GM21619 (cell line): ENCODE data around the gene RERE.

Experiments
- ATAC-seq: cut with Tn5 transposase; IDR thresholded peaks from one replicate; pipeline ENCODE4 v1.9.1; 2021; ENCODE audit not compliant: unreplicated experiment

Gene RERE

GRCh38 chr1:8560035-8560434 lies 257.4 kb downstream of the RERE start:
- no peak for ATAC-seq

DNA sequence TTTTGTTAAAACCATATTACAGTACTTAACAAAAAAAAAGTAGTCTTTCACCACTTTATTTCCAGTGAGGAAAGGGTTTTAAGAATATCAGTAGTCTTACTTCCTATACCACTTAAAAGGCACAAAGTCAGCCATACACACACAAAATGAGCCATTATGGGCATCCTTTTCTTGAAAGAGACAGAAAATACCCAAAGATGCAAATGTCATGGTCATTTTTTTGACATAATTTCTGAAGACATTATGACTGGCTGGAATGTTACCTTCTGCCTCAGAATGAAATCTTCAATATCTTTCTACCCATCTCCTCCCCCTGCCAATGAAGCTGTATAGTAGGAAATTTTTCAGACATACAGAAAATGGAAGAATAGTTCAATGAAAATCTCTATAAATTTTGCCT lies 261.9 kb downstream of the RERE start:
- ATAC-seq, result no peak

- no peak for ATAC-seq
Measured at GRCh38 chr1:8554956-8555534, 262.4 kb downstream of the RERE start.

- ATAC-seq, result no peak
Measured at GRCh38 chr1:8552820-8553397, 264.5 kb downstream of the RERE start.

DNA sequence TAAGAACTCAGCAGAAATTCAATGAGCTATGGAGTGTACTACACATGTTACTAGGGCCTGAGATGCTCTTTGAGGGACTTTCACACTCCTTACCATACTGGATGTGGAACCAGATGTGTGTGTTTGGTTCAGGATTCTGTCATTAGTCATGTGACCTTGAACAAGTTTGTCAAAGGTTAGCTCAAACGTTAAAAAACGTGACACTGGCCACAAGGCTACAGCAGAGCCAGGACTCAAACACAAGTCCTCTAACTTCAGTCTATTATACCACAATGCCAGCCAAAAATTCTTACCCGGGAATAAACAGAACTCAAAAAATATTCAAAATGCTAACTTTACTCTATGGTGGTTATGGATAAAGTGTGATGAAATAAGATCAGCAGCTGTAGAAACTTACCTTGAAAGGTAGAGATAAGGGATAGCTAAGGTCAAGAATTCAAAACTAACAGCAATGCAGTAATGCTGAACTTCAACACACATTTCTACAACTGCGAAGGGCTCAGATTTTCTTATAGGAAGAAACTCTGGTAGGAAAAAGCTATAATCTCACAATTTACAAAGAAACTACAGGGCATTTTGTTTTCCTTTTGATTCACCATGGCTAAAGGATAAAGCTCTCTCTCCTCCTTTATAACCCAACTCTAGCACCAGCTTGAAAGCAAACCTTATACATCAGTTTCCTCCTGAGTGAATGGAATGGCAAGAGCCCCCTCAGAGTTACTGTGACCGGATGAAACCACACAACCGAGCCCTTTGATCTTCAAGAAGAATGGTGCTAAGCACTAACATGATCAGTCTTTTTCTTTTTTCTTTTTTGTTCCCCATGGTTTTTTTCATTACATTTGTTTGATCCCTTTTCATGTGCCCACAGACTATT lies 265.6 kb downstream of the RERE start:
- no peak for ATAC-seq

DNA sequence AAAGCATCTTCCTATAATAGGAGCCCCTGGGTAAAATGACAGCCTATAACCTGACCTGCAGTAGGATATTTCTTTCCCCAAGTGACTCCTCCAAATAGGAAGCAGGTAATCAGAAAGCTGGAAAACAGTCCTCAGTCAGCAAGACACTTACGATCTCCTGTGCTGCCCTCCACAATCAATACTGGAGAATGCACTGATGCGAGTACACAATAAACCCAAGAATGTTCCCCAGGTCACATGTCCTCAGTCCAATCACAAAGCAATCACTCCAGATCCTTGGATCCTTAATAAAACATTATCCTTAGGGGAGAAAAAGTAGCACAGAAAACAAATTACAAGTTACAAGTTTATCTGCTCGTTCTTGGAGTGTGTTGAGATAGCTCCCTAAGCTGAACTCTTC lies 266.4 kb downstream of the RERE start:
- ATAC-seq, result no peak

DNA sequence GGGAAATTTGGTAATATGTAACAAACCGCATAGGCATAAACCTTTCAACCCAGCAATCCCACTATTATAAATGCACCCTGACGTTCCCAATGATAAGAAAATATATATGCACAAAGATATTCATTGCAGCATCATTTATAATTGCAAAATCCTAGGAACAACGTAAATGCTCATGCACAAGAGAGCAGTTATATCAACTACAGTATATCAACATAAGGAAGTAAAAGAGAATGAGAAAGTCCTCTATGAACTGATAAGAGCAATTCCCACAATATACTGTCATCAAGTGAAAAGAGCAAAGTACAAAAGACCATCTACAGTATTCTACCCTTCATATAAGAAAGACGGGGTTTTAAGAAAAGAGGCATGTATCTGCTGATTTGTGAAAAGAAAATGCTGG lies 269.6 kb downstream of the RERE start:
- ATAC-seq, result no peak

- ATAC-seq, result no peak
Measured at GRCh38 chr1:8545078-8545477, 272.4 kb downstream of the RERE start.

DNA sequence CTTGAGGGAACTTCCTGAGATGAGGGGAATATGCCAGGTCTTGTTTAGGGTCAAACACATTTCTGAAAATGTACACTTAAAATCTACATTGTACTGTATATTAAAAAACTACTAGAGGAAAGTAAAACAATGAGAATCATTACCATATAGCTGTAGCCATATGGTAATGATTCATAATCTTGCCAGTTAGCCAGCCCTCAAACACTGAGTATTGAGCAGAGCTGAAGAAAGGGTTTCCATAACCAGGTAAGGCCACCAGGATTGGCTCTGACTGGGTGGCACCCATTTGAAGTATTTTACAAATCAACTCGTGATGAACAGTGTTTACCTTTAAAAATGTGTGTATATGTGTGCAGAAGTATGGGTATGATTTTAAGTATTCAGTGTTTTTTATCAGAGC lies 272.8 kb downstream of the RERE start:
- no peak for ATAC-seq

GRCh38 chr1:8543965-8544364 lies 273.5 kb downstream of the RERE start:
- no peak for ATAC-seq

GRCh38 chr1:8541961-8542521 lies 275.4 kb downstream of the RERE start:
- no peak for ATAC-seq

DNA sequence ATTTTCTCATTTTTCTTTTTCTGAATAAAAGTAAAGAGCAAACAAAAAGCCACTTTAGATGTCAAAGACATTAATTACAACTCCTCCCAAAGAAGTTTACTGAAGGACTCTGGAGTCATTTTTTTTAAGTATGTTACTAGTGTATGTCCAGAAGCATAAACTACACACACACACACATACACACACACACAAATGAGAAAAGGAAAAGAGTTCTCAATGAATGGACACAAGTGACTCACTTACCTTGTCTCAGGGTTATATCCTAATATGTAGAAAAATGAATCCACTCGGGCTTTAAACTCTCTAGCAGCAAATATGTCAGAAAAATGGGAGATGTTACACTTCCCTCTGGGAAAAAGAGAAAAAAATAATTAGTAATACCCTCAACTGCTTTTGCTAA lies 276.5 kb downstream of the RERE start:
- ATAC-seq, result no peak

DNA sequence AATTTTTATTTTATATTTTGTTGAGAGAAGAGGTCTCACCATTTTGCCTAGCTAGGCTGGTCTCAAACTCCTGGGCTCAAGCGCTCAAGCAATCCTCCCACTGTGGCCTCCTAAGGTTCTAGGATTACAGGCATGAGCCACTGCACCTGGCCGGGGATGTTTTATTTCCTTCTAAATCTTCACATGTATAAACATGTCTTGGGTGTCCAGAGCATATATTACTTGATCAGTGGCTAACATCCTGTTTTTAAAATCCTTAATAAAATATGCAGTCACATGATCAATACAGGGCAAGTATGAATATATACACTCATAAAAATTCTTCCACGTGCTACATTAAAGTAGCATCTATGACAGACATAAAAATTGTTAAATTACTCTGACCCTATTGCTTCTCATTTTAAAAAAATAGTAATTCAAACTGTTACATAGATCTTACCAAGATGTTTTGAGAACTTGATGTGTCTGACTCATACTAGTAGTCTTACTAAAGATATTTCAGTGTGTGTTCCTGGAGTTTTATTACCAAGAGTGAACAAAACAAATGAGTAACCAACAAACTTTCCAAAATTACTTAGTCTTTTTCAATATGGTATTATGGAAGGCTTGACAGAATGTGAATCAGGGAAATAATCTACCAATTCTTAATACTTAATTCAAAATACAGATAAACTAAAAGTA lies 277.0 kb downstream of the RERE start:
- no peak for ATAC-seq

- no peak for ATAC-seq
Measured at GRCh38 chr1:8539683-8540082, 277.8 kb downstream of the RERE start.

DNA sequence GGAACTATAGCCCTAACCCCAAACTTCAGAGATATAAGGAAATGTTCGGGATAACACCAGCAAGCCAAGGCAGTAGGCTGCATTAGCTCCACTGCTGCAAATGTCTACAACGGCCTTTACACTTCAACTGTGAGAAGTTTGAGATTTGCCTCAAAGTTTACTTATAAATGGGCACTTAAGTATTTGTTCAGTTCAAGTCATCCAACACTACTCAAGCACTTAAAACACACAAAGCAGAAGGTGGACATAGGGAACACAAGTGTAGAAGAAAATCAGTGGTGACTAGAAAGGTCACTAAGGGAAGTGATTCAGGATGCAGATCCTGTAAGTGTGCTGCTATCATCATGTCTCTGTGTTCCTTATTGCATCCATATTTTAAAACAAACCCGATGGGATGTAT lies 278.9 kb downstream of the RERE start:
- ATAC-seq, result no peak

- ATAC-seq, result no peak
Measured at GRCh38 chr1:8537991-8538390, 279.4 kb downstream of the RERE start.

DNA sequence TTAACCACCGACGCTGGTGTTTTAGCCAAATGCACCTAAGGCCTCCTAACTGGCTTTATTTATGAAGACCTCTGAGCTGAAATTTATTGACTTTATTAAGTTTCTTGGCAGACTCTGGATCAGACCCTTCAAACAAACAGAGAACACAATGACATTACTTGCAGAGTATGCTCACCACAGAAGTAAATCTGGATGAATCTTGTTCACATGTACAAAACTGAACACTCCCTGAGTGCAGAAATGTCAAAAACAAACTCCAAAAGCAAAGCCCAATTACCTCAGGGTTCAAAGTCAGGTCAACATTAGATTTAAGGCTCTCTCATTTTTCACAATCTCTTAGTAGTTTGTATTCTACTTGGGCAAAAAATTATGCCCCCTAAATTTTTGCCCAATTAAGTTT lies 280.9 kb downstream of the RERE start:
- ATAC-seq, result no peak

- ATAC-seq, result no peak
Measured at GRCh38 chr1:8533907-8534306, 283.5 kb downstream of the RERE start.

DNA sequence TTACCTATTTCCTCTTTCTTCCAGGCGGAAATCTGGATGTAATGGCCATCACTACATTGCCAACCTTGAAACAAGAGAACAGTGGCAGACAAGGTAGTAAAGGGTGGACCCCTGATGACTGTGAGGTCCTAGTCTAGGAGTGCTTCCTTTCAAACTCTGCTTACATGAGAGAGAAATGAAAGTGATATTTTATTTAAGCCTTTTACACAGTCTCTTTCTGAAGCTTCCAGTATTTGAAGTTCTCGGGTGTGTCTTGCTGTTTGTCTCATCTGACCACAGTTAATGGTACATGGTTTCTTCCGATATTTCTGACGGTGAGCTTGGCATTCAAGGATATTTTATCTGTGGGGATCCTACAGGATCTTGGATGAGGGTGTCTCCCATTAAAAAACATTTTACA lies 284.3 kb downstream of the RERE start:
- ATAC-seq, result peak; percentile 83

DNA sequence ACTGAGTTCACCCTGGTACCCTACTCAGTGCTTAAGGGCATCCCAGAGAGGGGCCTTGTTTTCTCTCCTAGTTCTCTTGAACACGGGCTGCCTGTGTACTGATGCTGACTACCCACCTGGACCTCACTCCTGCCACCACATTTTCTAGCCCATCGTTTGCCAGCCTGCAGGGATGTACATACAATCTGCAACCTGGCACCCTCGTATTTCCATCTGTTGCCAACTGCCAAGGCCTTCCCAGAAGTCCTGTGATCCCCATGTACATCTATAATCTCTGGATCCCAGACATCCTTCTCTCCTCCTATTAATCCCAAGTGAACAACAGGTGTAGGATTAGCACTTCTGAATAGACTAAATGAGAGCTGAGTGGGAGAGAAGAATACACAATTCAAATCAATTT lies 287.5 kb downstream of the RERE start:
- no peak for ATAC-seq

GRCh38 chr1:8527941-8528340 lies 289.5 kb downstream of the RERE start:
- ATAC-seq, result no peak
